OCI-LY1 (cell line): ENCODE results near the gene TMEM44.

Experiments
- EZH2 ChIP-seq: fragments of 200-600 bp; sonication (generic), shearing (Covaris generic); IDR thresholded peaks from 2 replicates; pipeline ENCODE4 v1.8.0; 2017; ENCODE audit warnings: borderline replicate concordance, mixed run types, mild to moderate bottlenecking, antibody characterized with exemption, low read length, moderate library complexity, mixed read lengths
- TF ChIP-seq, protein P1 (sequence below): fragments of 200-600 bp; sonication (generic), shearing (Covaris generic); IDR thresholded peaks from 2 replicates; pipeline ENCODE4 v1.5.1; 2017; ENCODE audit warnings: mild to moderate bottlenecking, antibody characterized with exemption, low read length, moderate library complexity, mixed read lengths

- TF ChIP-seq, protein P1, sequence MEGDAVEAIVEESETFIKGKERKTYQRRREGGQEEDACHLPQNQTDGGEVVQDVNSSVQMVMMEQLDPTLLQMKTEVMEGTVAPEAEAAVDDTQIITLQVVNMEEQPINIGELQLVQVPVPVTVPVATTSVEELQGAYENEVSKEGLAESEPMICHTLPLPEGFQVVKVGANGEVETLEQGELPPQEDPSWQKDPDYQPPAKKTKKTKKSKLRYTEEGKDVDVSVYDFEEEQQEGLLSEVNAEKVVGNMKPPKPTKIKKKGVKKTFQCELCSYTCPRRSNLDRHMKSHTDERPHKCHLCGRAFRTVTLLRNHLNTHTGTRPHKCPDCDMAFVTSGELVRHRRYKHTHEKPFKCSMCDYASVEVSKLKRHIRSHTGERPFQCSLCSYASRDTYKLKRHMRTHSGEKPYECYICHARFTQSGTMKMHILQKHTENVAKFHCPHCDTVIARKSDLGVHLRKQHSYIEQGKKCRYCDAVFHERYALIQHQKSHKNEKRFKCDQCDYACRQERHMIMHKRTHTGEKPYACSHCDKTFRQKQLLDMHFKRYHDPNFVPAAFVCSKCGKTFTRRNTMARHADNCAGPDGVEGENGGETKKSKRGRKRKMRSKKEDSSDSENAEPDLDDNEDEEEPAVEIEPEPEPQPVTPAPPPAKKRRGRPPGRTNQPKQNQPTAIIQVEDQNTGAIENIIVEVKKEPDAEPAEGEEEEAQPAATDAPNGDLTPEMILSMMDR = no peak
- no peak for TF ChIP-seq EZH2
Observed at GRCh38 chr3:194609601-194610000, 23.6 kb downstream of the TMEM44 start.
